Transverse colon (tissue), 4 donors: Measurements from ENCODE around the gene TMEM273. TPM values are rescaled to one million over a fixed set of nuclear protein-coding genes. Genes with fewer than 3 reads are reported as not detected.

Experiments used
- DNase-seq: peaks from one replicate; pipeline ENCODE4 v3.0.0-alpha.2; 2019
- H3K27ac ChIP-seq, 4 donors: fragments of 200-600 bp; sonication (generic); 2 replicates each; pipeline ENCODE4 v1.5.1; 2016 to 2018; ENCODE audit warnings: inconsistent platforms in 4 of 4
- H3K27me3 ChIP-seq: fragments of 200-600 bp; sonication (generic); 2 replicates; pipeline ENCODE4 v1.5.1; 2017; ENCODE audit warnings: inconsistent platforms
- H3K36me3 ChIP-seq, 4 donors: fragments of 200-600 bp; sonication (generic); 2 replicates each; pipeline ENCODE4 v1.5.1; 2017 to 2019; ENCODE audit warnings: inconsistent platforms in 4 of 4
- H3K4me1 ChIP-seq, 4 donors: fragments of 200-600 bp; sonication (generic); 2 replicates each; pipeline ENCODE4 v1.5.1; 2017 to 2020; ENCODE audit warnings: inconsistent platforms in 4 of 4
- H3K4me3 ChIP-seq, 4 donors: fragments of 200-600 bp; sonication (generic); 1 replicate in 1 of 4; 2 replicates in 3 of 4; pipeline versions ENCODE4 v1.5.1 to v1.6.1; 2017 to 2019; ENCODE audit warnings: inconsistent platforms in 4 of 4
- H3K9me3 ChIP-seq, 2 donors: fragments of 200-600 bp; sonication (generic); 2 replicates each; pipeline ENCODE4 v1.5.1; 2017 to 2019; ENCODE audit warnings: inconsistent platforms in 2 of 2
- EP300 ChIP-seq: sonication (generic); formaldehyde crosslinking; IDR thresholded peaks from one replicate; pipeline ENCODE4 v1.6.1; 2017; ENCODE audit warnings: antibody characterized with exemption, low read depth
- POLR2A ChIP-seq: fragments of 450-650 bp; IDR thresholded peaks from one replicate; pipeline ENCODE4 v1.6.1; 2016; ENCODE audit warnings: antibody characterized with exemption, mild to moderate bottlenecking, moderate library complexity
- POLR2AphosphoS5 ChIP-seq, 3 donors: sonication (generic); formaldehyde crosslinking; IDR thresholded peaks; one replicate each; pipeline ENCODE4 v1.6.1; 2016; ENCODE audit warnings: antibody characterized with exemption in 3 of 3
- WGBS, 2 donors: methylation state at CpG; one replicate each; pipeline ENCODE4 v1.1.5; 2018; ENCODE audit warnings: low coverage in 1 of 2; 5-methylcytosine and 5-hydroxymethylcytosine counted together
- in situ Hi-C, 4 donors: fragments of 200-750 bp; cut with MboI; loops; one replicate each; pipeline versions ENCODE4 v1.15.0 to v1.15.1; 2017; ENCODE audit warnings: low sequenced_read_pairs in 3 of 4, low pct_ligation_motif_present in 1 of 4, low pct_unique_long_range_greater_than_20kb in 1 of 4
- intact Hi-C: fragments of 100-400 bp; cut with DNase I; formaldehyde crosslinking; loops from one replicate; pipeline ENCODE4 v1.15.1; 2023; ENCODE audit warnings: low total_unique reads
- total RNA-seq, 4 donors: library from RNA; depleted of rRNA; stranded (reverse); fragments of >200 nt; gene quantifications; one replicate each; pipeline ENCODE4 v1.1.0, GENCODE V29; 2016
- TF ChIP-seq, protein P1 (sequence below), 5 experiments: fragments of 200-600 bp in 3 of 5; fragments of 450-650 bp in 2 of 5; sonication (generic) in 3 of 5; IDR thresholded peaks; 1 replicate in 2 of 5; 2 replicates in 3 of 5; pipeline ENCODE4 v1.5.1; 2016 to 2017; ENCODE audit warnings: antibody characterized with exemption in 5 of 5, inconsistent platforms in 3 of 5, mild to moderate bottlenecking in 2 of 5, moderate library complexity in 1 of 5

The TMEM273 gene
- total RNA-seq, 4 donors from 2014 or later: 0.80 to 18.4 (median 7.4) TPM

DNA sequence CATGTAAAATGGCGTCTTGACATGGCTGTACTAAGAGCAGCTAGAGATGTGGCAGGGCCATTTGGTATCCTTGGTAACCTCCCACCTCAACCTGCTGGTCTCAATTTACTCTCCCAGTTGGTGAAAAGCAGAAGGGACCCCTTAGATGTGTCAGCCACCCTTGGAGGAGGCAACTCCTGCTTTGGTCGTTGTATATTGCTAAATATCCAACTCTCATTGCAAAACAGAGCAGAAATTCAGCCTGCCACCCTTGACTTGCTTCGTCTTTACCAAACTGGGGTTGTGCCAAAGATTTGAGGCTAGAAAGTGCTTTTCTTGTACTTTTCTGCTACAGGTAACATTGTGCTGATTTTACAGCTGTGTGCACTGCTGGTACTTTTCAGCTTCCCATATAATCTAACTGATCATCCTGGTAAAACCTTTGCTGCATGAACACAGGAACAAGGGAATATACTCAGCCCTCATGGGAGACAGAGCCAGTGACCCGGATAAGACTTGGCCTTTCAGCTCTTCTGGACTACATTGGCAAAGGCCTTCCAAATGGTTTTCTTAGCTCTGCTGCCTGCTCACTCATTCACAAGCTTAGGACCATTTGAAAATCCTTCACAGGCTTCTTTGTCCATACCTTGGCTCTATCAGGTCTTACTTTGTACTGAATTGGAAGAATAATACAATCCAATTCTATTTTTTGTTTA is 70.7 kb downstream of the TMEM273 start:
- TF ChIP-seq EP300 (no peak), POLR2A (no peak), POLR2AphosphoS5 (IDR thresholded peaks at IDR 0.05) (no peak)
- TF ChIP-seq, protein P1, sequence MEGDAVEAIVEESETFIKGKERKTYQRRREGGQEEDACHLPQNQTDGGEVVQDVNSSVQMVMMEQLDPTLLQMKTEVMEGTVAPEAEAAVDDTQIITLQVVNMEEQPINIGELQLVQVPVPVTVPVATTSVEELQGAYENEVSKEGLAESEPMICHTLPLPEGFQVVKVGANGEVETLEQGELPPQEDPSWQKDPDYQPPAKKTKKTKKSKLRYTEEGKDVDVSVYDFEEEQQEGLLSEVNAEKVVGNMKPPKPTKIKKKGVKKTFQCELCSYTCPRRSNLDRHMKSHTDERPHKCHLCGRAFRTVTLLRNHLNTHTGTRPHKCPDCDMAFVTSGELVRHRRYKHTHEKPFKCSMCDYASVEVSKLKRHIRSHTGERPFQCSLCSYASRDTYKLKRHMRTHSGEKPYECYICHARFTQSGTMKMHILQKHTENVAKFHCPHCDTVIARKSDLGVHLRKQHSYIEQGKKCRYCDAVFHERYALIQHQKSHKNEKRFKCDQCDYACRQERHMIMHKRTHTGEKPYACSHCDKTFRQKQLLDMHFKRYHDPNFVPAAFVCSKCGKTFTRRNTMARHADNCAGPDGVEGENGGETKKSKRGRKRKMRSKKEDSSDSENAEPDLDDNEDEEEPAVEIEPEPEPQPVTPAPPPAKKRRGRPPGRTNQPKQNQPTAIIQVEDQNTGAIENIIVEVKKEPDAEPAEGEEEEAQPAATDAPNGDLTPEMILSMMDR (IDR thresholded peaks at IDR 0.05): no peak
- Histone ChIP-seq H3K4me1 (no peaks in the 10 kb centered on the region), H3K9me3 (no peaks in the 10 kb centered on the region), H3K27me3 (peaks cover 22% of the 10 kb centered on the region), H3K4me3 (no peak overlapping the region), H3K27ac (no peak overlapping the region), H3K36me3 (no peaks in the 10 kb centered on the region)
- intact Hi-C loops: no loop called here
- in situ Hi-C loops: no loop called here
- no peak for DNase-seq
- WGBS, 2 donors: 81 to 83% methylated on average over 1 to 4 of the region's 4 CpGs

GRCh38 chr10:49116509-49117375 is 71.4 kb downstream of the TMEM273 start:
- H3K9me3 ChIP-seq: no peaks in the 10 kb centered on the region
- no peaks in the 10 kb centered on the region for H3K4me1 ChIP-seq
- TF ChIP-seq POLR2A: no peak
- TF ChIP-seq POLR2AphosphoS5 (IDR thresholded peaks at IDR 0.05): no peak
- TF ChIP-seq, protein P1 (IDR thresholded peaks at IDR 0.05): no peak
- TF ChIP-seq EP300: no peak
- no peak for DNase-seq
- in situ Hi-C loops: no loop called here
- no peaks in the 10 kb centered on the region for H3K36me3 ChIP-seq
- no peak overlapping the region for H3K27ac ChIP-seq
- intact Hi-C loops: no loop called here
- H3K4me3 ChIP-seq: no peak overlapping the region
- 85% methylated on average over 5 of the region's 5 CpGs; no CpG with 5 or more reads in 1 of the 2 donors for WGBS, 2 donors
- H3K27me3 ChIP-seq: peaks cover 22% of the 10 kb centered on the region

- DNase-seq: no peak
- TF ChIP-seq, protein P1 (IDR thresholded peaks at IDR 0.05): no peak
- no peak for TF ChIP-seq POLR2AphosphoS5 (IDR thresholded peaks at IDR 0.05)
- no peak for TF ChIP-seq EP300
- TF ChIP-seq POLR2A: no peak
- H3K4me3 ChIP-seq: peak overlapping the region in 2 of 4 donors; percentile 14 to 33
- intact Hi-C loops (no loop called here), in situ Hi-C loops (no loop called here)
- no peaks in the 10 kb centered on the region for H3K4me1 ChIP-seq
- peak overlapping the region in 3 of 4 donors; percentile 4 to 18 (median 10) for H3K27ac ChIP-seq
- no peaks in the 10 kb centered on the region for H3K9me3 ChIP-seq
- WGBS, 2 donors: 79 to 96% methylated on average over 5 to 14 of the region's 14 CpGs
- H3K36me3 ChIP-seq: no peaks in the 10 kb centered on the region
- peaks cover 22% of the 10 kb centered on the region for H3K27me3 ChIP-seq
Observed at GRCh38 chr10:49115796-49116508, 72.2 kb downstream of the TMEM273 start.
